ENCODE measurements around the gene PNPLA2. TPM values are rescaled to one million over a fixed set of nuclear protein-coding genes. Genes with fewer than 3 reads are reported as not detected.

Gene PNPLA2
- total RNA-seq, 6 experiments from 2014 or later = 33.2 to 97.1 (median 69.6) TPM

DNA sequence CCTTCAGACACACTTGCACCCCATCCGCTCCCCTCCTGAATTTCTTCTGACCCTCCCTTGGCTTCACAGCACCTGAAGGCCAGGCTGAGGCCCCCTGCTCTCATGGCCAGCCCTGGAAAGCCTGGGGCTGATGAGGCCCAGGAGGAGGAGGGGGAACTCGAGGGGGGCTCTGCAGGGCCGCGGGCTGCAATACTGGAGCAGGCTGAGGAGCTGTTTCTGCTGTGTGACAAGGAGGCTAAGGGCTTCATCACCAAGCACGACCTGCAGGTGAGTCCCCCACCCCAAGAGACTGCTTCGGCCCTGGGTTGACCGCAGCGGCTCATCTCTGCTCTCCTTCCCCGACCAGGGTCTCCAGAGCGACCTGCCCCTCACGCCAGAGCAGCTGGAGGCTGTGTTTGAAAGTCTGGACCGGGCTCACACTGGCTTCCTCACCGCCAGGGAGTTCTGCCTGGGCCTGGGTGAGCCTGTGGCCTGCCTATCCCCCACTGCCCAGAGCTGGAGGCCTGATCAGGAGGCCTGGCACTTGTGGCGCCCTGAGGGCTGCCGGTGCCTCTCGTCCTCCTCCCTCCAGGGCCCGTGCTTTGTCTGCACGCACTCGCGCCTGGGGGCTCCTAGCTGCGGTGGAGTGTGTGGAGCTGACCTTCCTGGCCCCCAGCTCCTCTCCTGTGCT is 9.9 kb downstream of the PNPLA2 start:
- H3K4me3 ChIP-seq = no peak overlapping the region
- peaks cover 0 to 14% (median 7%) of the 10 kb centered on the region in 4 donors for H3K36me3 ChIP-seq
- intact Hi-C loops (cut with DNase I) = no loop called here
- H3K4me1 ChIP-seq = peaks cover 0 to 74% (median 31%) of the 10 kb centered on the region in 4 donors
- DNase-seq (peak in 1 of 3 donors; percentile 67), ATAC-seq (no peak)
- TF ChIP-seq, protein P1, sequence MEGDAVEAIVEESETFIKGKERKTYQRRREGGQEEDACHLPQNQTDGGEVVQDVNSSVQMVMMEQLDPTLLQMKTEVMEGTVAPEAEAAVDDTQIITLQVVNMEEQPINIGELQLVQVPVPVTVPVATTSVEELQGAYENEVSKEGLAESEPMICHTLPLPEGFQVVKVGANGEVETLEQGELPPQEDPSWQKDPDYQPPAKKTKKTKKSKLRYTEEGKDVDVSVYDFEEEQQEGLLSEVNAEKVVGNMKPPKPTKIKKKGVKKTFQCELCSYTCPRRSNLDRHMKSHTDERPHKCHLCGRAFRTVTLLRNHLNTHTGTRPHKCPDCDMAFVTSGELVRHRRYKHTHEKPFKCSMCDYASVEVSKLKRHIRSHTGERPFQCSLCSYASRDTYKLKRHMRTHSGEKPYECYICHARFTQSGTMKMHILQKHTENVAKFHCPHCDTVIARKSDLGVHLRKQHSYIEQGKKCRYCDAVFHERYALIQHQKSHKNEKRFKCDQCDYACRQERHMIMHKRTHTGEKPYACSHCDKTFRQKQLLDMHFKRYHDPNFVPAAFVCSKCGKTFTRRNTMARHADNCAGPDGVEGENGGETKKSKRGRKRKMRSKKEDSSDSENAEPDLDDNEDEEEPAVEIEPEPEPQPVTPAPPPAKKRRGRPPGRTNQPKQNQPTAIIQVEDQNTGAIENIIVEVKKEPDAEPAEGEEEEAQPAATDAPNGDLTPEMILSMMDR (IDR thresholded peaks at IDR 0.05) = no peak
- no peak for TF ChIP-seq POLR2A (IDR thresholded peaks at IDR 0.05)
- peak overlapping the region in 1 of 3 donors; percentile 30 for H3K27ac ChIP-seq
- 50% methylated on average over 2 of the region's 21 CpGs for WGBS (ENCODE audit: insufficient coverage, low coverage, low lambda C conversion rate, missing lambda C conversion rate)
- no peaks in the 10 kb centered on the region for H3K27me3 ChIP-seq
- H3K9me3 ChIP-seq = no peaks in the 10 kb centered on the region

DNA sequence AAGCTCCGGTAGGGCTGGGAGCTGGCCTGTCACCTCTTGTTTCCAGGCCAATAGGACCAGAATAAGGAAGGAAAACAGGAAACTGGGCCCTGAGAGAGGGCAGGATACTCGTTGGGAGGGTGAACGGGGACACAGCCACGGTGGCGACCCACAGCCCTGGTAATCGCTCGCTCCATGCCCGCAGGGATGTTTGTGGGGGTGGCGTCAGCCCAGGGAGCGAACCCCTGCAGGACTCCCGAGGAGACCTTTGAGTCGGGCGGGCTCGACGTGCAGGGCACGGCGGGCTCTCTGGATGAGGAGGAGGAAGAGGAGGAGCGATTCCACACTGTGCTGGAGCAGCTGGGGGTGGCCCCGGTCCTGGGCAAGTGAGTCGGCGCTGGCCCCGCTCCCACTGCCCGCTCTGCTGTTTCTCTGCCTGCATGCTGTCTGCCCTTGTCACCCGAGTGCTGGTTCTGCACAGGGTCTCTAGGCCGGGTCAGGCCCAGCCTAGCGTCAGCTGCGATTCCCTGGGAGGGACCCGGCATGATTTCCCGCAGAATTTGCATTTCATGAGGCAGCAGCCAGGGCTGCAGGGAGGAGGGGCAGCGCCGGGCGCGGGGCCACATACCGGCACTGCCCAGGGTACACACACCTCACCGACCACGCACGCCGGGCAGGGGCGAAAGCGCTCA is 10.6 kb downstream of the PNPLA2 start:
- Histone ChIP-seq H3K36me3 (peaks cover 0 to 7% (median 4%) of the 10 kb centered on the region in 4 donors), H3K27ac (peak overlapping the region in 2 of 3 donors; percentile 5 to 30), H3K27me3 (no peaks in the 10 kb centered on the region), H3K4me3 (peak overlapping the region; percentile 2 to 35 (median 32)), H3K9me3 (no peaks in the 10 kb centered on the region), H3K4me1 (peaks cover 0 to 79% (median 34%) of the 10 kb centered on the region in 4 donors)
- ATAC-seq (peak; percentile 2 to 47 (median 14)), DNase-seq (peak in 1 of 3 donors; percentile 70)
- WGBS (ENCODE audit: insufficient coverage, low coverage, low lambda C conversion rate, missing lambda C conversion rate) = 3% methylated on average over 10 of the region's 40 CpGs
- intact Hi-C loops (cut with DNase I) = no loop called here
- TF ChIP-seq POLR2A (IDR thresholded peaks at IDR 0.05) = no peak
- TF ChIP-seq, protein P1 (IDR thresholded peaks at IDR 0.05) = no peak

DNA sequence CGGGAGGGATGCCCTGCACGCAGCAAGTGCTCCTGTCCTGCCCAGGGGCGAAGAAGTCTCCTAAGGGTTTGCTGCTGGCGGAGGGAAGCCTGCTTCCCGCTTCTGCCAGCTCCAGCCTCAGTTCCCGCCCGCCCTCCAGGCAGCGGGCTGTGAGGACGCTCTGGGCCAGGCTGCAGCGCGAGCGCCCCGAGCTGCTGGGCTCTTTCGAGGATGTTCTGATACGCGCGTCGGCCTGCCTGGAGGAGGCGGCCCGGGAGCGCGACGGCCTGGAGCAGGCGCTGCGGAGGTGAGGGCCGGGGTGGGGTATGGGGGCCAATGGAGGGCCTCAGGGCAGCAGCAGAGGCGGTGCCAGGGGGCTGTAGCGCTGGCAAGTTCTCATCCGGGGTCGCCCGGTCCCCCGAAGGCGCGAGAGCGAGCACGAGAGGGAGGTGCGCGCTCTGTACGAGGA is 11.2 kb downstream of the PNPLA2 start:
- Histone ChIP-seq H3K27ac (peak overlapping the region in 2 of 3 donors; percentile 5 to 30), H3K27me3 (no peaks in the 10 kb centered on the region), H3K9me3 (no peaks in the 10 kb centered on the region), H3K36me3 (peaks cover 0 to 2% (median under 1%) of the 10 kb centered on the region in 4 donors), H3K4me3 (peak overlapping the region; percentile 2 to 35 (median 32)), H3K4me1 (peaks cover 0 to 79% (median 33%) of the 10 kb centered on the region in 4 donors)
- ATAC-seq (no peak), DNase-seq (no peak)
- TF ChIP-seq, protein P1 (IDR thresholded peaks at IDR 0.05) = no peak
- peak; percentile 32 for TF ChIP-seq POLR2A (IDR thresholded peaks at IDR 0.05)
- intact Hi-C loops (cut with DNase I) = no loop called here
- WGBS (ENCODE audit: insufficient coverage, low coverage, low lambda C conversion rate, missing lambda C conversion rate) = no CpG with 5 or more reads among the region's 39 CpGs

DNA sequence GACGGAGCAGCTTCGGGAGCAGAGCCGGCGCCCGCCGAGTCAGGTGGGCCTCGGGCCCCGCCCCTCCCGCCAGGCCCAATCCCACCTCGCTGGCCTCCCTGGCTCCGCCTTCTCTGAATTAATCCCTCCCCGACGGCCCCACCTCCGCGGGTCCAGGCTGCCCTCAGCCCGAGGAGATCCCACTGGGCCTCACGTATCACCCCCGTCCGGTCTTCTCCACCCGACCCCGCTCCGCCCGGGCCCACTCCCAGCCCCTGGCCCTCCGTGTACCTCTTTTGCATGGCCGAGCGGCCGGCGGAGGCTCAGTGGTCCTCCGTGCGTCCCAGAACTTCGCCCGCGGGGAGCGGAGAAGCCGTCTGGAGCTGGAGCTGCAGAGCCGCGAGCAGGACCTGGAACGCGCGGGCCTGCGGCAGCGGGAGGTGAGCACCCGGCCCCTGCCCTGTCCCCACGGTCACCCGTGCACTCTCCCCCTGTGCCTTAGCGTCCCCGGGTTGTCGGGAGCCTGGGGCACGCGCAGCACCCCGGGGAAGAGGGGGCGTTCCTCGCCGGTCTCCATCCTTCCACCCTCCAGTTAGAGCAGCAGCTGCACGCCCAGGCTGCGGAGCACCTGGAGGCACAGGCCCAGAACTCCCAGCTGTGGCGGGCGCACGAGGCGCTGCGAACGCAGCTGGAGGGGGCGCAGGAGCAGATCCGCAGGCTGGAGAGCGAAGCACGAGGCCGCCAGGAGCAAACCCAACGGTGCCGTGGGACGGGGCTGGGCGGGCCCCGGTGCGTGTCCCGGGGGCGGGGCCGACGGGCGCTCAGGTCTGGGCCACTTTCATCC is 11.8 kb downstream of the PNPLA2 start:
- TF ChIP-seq, protein P1 (IDR thresholded peaks at IDR 0.05) = no peak
- TF ChIP-seq POLR2A (IDR thresholded peaks at IDR 0.05) = no peak
- Histone ChIP-seq H3K27ac (no peak overlapping the region), H3K9me3 (no peaks in the 10 kb centered on the region), H3K4me3 (peak overlapping the region; percentile 2 to 35 (median 32)), H3K36me3 (no peaks in the 10 kb centered on the region), H3K4me1 (peaks cover 0 to 78% (median 32%) of the 10 kb centered on the region in 4 donors), H3K27me3 (no peaks in the 10 kb centered on the region)
- ATAC-seq (peak; percentile 30 to 55 (median 40)), DNase-seq (peak; percentile 73 to 85 (median 82))
- intact Hi-C loops (cut with DNase I) = no loop called here
- under 1% methylated on average over 15 of the region's 78 CpGs for WGBS (ENCODE audit: insufficient coverage, low coverage, low lambda C conversion rate, missing lambda C conversion rate)
